Small intestine (tissue), 4 donors: ENCODE data around the gene NIBAN1. TPM values are rescaled to one million over a fixed set of nuclear protein-coding genes. Genes with fewer than 3 reads are reported as not detected.

Experiments used
- polyA plus RNA-seq, 4 donors: library from polyadenylated mRNA; stranded (reverse) in 3 of 4; unstranded in 1 of 4; fragments of 200-250 nt in 3 of 4; fragments of 120-200 nt in 1 of 4; gene quantifications; one replicate each; pipeline versions ENCODE4 v1.2.1 to v1.2.3, GENCODE V29; 2013
- donor health status: healthy with polysubstance abuse.
- donor health status: Bipolar disorder and iron deficiency.
- donor health status: healthy.

NIBAN1 gene
- polyA plus RNA-seq, 4 donors: 1.1 to 8.4 (median 2.5) TPM

Other genes starting within 250 kb of the NIBAN1 start
- 10 to 100 TPM in 3 of 4 donors, 1 to 10 TPM in 1; 9.7 to 40.6 (median 13.8) TPM for gene EDEM3, start 219.7 kb downstream of the NIBAN1 start, polyA plus RNA-seq
- 10 to 100 TPM in 1 of 4 donors, 1 to 10 TPM in 3; 3.2 to 24.8 (median 4.7) TPM for gene RNF2, start 71.0 kb upstream of the NIBAN1 start, polyA plus RNA-seq
- gene TRMT1L, start 182.4 kb upstream of the NIBAN1 start, polyA plus RNA-seq: 10 to 100 TPM in 2 of 4 donors, 1 to 10 TPM in 2; 5.4 to 16.8 (median 10.1) TPM
- 1 to 10 TPM; 2.4 to 5.6 (median 4.2) TPM for gene SWT1, start 182.7 kb upstream of the NIBAN1 start, polyA plus RNA-seq